NCI-H748 treated with DMSO at 0.1 percent for 48 hours (cell line): ENCODE results near the gene FTCDNL1.

Experiments
- DNase-seq: peaks from one replicate; lab custom pipeline; 2025; lab: John Stamatoyannopoulos, UW

FTCDNL1 gene

DNA sequence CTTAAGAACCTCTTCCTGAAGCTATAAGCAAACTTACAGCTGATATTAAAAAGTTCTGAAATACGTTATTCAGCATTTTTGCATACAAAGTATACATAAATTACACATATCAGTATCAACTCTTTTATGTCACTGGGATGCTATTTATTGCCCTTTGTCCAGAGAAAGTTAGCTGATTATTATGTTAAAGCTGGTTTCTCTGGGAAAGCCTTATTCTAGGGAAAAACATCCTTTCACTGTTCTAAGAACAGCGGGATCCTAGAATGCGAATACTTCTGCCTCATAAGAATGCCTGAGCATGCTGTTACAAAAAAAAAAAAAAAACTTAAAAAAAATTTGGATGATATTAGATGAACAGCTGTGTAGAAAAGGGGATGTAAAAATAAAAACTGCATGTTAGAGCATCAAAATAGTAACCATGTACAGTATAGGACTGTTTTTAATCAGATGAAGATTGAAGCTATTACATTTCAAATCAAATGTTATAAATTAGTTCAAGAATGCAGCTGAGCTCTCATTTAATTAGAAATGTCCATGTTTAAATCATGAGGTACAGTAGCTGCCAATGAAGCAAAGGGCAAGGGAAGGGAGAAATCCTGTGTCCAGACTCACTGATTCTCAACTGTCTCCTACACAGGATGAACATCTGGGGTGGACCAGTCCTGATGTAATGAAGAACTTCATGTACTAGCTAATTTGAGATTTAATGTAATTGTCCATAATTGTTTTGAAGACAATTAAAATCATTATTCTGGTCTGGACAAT is 8.2 kb downstream of the FTCDNL1 start:
- DNase-seq = no peak

GRCh38 chr2:199841409-199841808 is 9.6 kb downstream of the FTCDNL1 start:
- DNase-seq = no peak

DNA sequence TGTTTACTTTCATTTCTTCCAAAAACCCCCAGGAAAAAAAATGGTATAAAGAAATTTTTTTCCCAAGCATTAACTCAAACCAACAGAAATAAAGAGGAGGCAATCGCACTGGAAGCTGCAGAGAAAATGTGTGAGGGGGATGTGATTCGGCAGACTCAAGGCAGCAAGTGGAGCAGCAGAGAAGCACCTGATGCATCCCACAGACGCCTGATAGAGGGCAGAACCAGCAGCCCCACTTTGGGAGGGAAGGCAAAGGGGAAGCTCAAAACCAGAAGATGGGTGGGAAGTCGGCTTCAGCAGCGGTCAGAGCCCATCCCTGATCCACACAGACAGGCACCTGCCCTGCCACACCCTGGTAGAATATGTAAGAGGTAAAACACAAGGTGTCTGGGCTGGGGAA is 12.6 kb downstream of the FTCDNL1 start:
- DNase-seq = peak; percentile 49

DNA sequence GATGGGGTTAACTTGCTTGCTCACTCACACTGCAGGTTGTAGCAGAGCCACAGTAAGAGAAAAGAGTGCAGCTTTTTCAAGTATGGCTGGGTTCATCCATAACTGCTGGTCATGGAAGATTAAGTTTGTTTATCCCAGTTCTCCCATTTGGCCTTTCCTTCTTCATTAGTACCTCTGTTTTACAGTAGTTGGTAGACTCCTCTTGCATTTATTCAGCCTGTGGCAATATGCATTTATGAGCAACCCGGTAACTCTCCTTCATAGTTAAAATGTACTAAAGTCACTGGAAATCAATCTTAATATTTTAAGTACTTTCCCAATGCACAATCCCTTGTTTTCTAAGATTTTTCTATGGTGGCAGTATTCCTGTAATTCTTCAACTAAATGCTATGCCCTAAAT is 14.0 kb downstream of the FTCDNL1 start:
- DNase-seq = no peak

DNA sequence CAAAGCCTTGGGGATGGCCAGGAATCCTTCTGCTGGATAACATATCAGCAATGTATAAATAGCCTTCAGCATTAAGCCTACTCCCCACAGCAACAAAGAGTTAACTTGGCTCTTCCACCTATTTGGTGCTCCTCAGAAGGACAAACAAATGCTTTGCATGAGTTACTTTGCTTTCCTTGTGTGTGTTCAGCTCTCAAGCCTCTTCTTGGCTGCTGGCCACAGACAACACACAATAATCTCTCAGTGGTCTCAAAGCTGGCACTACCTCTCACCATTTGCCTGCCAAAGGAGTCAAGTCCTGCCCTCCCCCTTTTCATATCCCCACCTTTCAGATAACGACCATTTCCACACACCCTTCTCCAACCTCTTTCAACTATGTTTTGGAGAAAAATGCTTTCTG is 17.5 kb downstream of the FTCDNL1 start:
- no peak for DNase-seq

DNA sequence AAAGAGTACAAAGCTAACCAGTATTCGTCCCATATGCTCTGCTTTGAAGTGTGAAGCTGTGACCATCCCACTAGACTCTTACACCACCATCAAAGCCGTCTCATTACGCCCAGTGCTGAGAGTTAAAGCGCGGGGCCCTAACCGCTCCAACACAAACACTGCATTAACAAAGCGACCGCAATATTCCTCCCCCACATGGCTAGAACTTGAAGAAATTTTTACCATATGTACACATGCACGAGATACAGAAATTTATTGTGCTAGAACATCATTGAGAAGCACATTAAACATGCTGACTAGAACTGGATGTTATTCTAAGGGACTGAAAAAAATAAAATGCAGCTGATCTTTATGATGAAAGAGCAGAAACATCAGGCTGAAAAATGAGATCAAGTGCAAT is 20.5 kb downstream of the FTCDNL1 start:
- DNase-seq = no peak

GRCh38 chr2:199829628-199830027 is 21.4 kb downstream of the FTCDNL1 start:
- DNase-seq = no peak

- DNase-seq = no peak
These were observed 31.2 kb downstream of the FTCDNL1 start for GRCh38 chr2:199819746-199820145.

GRCh38 chr2:199818754-199819153 is 32.2 kb downstream of the FTCDNL1 start:
- DNase-seq = peak; percentile 60

GRCh38 chr2:199818026-199818425 is 33.0 kb downstream of the FTCDNL1 start:
- peak; percentile 87 for DNase-seq

DNA sequence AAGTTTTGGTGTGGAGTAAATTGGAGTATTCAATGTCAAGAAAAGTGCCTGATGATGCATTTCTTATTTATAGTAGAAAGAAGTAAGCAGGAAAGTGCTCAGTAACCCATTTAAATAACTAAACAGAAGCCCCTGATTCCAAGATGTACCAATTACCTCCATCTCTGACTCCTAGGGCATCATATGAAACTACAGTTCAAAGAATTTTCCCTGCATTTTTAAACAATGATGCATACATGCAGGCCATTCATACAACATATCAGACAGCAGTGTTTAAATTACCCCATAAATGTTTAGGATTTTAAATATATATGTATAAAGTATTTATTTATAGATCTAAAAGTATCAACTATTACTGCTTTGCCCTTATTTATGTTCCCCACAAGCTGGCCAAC is 36.2 kb downstream of the FTCDNL1 start:
- no peak for DNase-seq

DNA sequence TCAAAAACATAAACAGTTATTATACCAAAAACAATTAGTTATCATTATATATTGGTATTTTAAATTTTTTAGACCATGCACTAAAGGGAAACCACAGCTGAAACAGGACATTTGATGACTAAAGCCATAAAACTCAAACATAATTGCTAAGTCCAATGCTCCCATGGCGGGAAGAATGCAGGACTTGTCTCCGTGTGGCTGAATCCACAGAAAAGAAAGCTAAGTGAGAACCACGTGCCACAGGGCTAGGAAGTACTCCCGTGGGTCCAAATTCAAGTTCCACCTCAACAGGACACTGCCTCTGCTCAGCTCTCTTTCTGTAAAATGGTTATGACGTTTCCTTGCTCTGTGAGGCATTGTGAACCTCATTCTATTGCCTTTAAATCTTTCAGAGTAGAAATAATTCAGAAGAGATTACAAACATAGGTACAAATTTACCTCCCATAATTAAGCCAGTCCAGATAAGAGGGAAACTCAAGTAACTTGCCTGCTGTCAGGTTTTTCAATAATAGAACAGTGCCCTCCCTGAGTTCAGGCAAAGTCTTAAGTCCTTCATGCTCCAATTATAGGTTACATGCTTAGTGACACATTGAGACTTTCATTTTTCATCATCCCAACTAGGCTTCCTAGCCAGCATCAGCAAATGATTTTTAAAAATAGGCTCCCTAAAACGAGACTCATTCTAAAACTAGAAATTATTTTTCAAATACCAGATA is 36.7 kb downstream of the FTCDNL1 start:
- no peak for DNase-seq

- no peak for DNase-seq
These were observed 38.5 kb downstream of the FTCDNL1 start for GRCh38 chr2:199812493-199812892.

GRCh38 chr2:199811346-199811745 is 39.6 kb downstream of the FTCDNL1 start:
- DNase-seq = no peak

DNA sequence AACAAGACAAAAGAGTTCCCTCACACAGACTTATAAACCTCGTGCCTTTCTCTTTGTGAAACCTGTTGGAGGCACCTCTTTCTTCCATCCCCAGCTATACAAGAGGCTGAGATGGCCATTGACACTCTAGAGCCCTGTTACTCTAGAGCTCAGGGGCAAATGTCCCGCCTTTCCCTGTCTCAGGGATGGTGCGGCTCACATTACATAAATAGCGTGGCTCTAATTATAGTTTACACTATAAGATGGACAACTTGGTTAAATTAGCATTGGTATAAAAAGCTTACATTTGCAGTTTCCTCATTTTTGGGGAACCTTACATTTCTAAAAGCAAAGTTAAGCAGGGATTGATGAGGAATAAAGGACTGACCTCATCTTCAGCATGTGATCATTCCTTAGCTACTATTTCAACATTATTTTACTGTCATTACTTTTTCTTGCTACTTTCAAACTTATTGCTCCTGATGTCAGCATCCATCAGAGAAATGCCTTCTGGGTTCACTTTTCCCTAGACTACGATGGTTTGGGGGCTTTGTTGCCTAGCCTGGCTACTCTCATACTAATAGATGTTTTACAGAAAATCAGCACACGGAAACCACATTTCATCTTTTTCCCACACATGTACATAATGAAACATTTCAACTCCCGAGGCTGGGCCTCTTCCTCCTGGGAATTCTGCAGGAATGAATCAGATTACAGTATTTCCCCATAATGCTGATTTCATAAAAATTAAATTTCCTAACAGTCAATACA is 40.4 kb downstream of the FTCDNL1 start:
- no peak for DNase-seq

DNA sequence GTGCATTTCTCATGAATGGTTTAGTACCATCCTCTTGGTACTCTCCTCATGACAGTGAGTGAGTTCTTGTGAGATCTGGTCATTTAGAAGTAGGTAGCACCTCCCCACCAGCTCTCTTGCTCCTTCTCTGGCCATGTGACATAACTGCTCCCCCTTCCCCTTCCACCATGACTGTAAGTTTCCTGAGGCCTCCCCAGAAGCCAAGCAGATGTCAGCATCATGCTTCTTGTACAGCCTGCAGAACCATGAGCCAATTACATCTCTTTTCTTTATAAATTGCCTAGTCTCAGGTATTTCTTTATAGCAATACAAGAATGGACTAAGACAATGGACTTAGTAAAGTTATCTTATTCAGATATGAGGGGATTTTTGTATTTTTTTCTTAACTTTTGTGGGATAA is 43.0 kb downstream of the FTCDNL1 start:
- no peak for DNase-seq

GRCh38 chr2:199806179-199806578 is 44.8 kb downstream of the FTCDNL1 start:
- no peak for DNase-seq

GRCh38 chr2:199804831-199805230 is 46.2 kb downstream of the FTCDNL1 start:
- no peak for DNase-seq

- DNase-seq = no peak
These were observed 52.0 kb downstream of the FTCDNL1 start for GRCh38 chr2:199798831-199799580.

DNA sequence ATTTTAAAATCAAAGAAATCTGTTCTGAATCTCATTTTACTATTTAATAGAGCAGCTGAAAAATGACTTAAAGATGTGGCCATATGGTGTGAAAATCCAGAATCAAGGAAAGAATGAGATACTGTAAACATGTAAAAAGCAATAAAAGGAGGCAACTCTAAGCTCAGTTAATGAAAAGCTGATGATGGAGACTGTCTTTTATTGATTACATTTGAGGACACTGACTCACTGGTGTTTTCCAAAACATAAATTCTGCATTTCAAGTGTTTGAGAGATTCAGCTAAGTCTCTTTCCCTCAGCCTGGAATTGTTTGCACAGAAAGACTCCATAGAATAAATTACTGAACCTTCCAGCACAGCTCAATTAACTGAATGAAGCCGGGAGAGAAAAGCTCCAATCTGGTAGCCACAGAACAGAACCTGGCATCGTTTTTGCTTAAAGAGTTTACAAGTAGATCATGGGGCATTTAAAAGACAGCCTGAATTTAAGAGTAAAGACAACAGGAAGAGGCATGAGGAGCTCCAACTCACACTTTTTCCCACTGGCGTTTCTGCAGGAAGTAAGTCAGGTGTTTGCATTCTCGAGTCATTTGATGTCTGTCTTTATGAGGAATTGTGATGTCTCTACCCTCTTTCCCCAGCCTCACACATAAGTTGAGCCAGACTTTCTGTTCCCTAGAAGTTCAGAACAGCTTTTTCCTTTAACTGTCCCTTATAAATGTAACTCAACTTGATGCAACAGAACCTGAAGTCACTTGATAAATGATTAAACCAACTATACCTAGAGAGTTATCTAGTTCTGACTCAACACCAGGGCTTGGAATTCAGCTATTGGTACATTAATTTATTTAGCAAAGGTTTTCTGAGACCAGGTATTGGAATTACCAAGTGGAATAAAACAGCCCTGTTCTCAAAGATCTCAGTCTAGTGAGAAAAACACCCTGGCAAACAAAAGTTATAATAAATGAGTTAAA is 53.3 kb downstream of the FTCDNL1 start:
- DNase-seq = no peak

- DNase-seq = no peak
These were observed 58.6 kb downstream of the FTCDNL1 start for GRCh38 chr2:199792381-199792780.
